GM23248 (cell line): Measurements from ENCODE around the gene ZBTB7C.

Experiments used
- EZH2 ChIP-seq: fragments of 200-600 bp; sonication (generic); IDR thresholded peaks from 2 replicates; pipeline ENCODE4 v1.6.1; 2018; ENCODE audit warnings: antibody characterized with exemption, mild to moderate bottlenecking; ENCODE audit not compliant: insufficient read depth, poor library complexity, severe bottlenecking
- EZH2phosphoT487 ChIP-seq: fragments of 200-600 bp; sonication (generic); IDR thresholded peaks from 2 replicates; pipeline ENCODE4 v1.6.1; 2018; ENCODE audit warnings: antibody characterized with exemption, moderate library complexity, mild to moderate bottlenecking, low read depth; ENCODE audit not compliant: insufficient read depth

DNA sequence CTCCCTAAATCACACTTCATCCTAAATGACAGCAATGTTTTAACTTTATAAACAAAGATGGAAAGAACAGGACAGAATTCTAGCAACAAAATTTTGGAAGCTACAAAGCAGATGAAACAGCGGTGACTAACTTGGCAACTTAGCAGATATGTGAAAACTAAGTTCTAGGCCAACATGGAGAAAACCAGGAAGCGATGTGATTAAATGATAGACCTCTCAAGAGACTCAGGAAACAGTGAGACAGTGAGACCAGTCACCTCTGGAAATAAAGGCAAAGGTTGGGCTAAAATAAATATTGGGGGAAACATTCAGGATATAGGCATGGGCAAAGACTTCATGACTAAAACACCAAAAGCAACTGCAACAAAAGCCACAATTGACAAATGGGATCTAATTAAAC, 24.4 kb upstream of the ZBTB7C start:
- no peak for TF ChIP-seq EZH2
- no peak for TF ChIP-seq EZH2phosphoT487
